HG03025 (cell line): ENCODE results near the gene NT5C2.
"Not testable (repeated sequence)": the region's sequence is repeated elsewhere in the genome, so short reads cannot be mapped to it uniquely, and the experiment has no call there.

Experiments used
- ATAC-seq: cut with Tn5 transposase; IDR thresholded peaks from one replicate; pipeline ENCODE4 v1.9.1; 2021; ENCODE audit warnings: mild to moderate bottlenecking, moderate library complexity; ENCODE audit not compliant: unreplicated experiment, low FRiP score

Gene NT5C2

GRCh38 chr10:103203466-103203865 is 10.4 kb upstream of the NT5C2 start:
- no peak for ATAC-seq

- no peak for ATAC-seq
Observed at GRCh38 chr10:103202319-103202718, 9.2 kb upstream of the NT5C2 start.

GRCh38 chr10:103199488-103199887 is 6.4 kb upstream of the NT5C2 start:
- no peak for ATAC-seq

GRCh38 chr10:103198648-103199047 is 5.6 kb upstream of the NT5C2 start:
- no peak for ATAC-seq

GRCh38 chr10:103197903-103198302 is 4.8 kb upstream of the NT5C2 start:
- ATAC-seq, result no peak

GRCh38 chr10:103197174-103197573 is 4.1 kb upstream of the NT5C2 start:
- ATAC-seq, result no peak

- no peak for ATAC-seq
Observed at GRCh38 chr10:103196516-103196915, 3.4 kb upstream of the NT5C2 start.

- no peak for ATAC-seq
Observed at GRCh38 chr10:103193820-103194529, 903 bp upstream of the NT5C2 start.

- ATAC-seq, result peak; percentile 36
Observed at GRCh38 chr10:103192451-103193106, 493 bp downstream of the NT5C2 start.

GRCh38 chr10:103192089-103192450 is 1.0 kb downstream of the NT5C2 start:
- no peak for ATAC-seq

GRCh38 chr10:103191198-103191597 is 1.9 kb downstream of the NT5C2 start:
- ATAC-seq, result not testable (repeated sequence)

- ATAC-seq, result no peak
Observed at GRCh38 chr10:103188853-103189252, 4.2 kb downstream of the NT5C2 start.

GRCh38 chr10:103186128-103186527 is 6.9 kb downstream of the NT5C2 start:
- no peak for ATAC-seq

GRCh38 chr10:103184615-103185014 is 8.5 kb downstream of the NT5C2 start:
- ATAC-seq, result no peak

GRCh38 chr10:103183991-103184451 is 9.1 kb downstream of the NT5C2 start:
- not testable (repeated sequence) for ATAC-seq

- ATAC-seq, result no peak
Observed at GRCh38 chr10:103181244-103181643, 11.8 kb downstream of the NT5C2 start.

GRCh38 chr10:103180491-103180890 is 12.6 kb downstream of the NT5C2 start:
- ATAC-seq, result no peak

- ATAC-seq, result no peak
Observed at GRCh38 chr10:103177123-103177522, 15.9 kb downstream of the NT5C2 start.

GRCh38 chr10:103175580-103176285 is 17.3 kb downstream of the NT5C2 start:
- ATAC-seq, result no peak

GRCh38 chr10:103174324-103174723 is 18.7 kb downstream of the NT5C2 start:
- not testable (repeated sequence) for ATAC-seq

GRCh38 chr10:103171278-103171677 is 21.8 kb downstream of the NT5C2 start:
- ATAC-seq, result no peak
